Esophagus squamous epithelium (tissue), 4 donors: ENCODE data around the gene WBP2NL.

Source experiments
- POLR2A ChIP-seq, 4 donors: fragments of 450-650 bp; IDR thresholded peaks; one replicate each; pipeline ENCODE4 v1.6.1; 2017; ENCODE audit warnings: antibody characterized with exemption in 4 of 4, mild to moderate bottlenecking in 4 of 4, moderate library complexity in 3 of 4
- TF ChIP-seq, protein P1 (sequence below), 6 experiments: fragments of 450-650 bp in 4 of 6; fragments of 200-600 bp in 2 of 6; sonication (generic) in 2 of 6; IDR thresholded peaks; one replicate each; pipeline ENCODE4 v1.5.1; 2016 to 2019; ENCODE audit warnings: antibody characterized with exemption in 6 of 6, mild to moderate bottlenecking in 4 of 6, moderate library complexity in 4 of 6

DNA sequence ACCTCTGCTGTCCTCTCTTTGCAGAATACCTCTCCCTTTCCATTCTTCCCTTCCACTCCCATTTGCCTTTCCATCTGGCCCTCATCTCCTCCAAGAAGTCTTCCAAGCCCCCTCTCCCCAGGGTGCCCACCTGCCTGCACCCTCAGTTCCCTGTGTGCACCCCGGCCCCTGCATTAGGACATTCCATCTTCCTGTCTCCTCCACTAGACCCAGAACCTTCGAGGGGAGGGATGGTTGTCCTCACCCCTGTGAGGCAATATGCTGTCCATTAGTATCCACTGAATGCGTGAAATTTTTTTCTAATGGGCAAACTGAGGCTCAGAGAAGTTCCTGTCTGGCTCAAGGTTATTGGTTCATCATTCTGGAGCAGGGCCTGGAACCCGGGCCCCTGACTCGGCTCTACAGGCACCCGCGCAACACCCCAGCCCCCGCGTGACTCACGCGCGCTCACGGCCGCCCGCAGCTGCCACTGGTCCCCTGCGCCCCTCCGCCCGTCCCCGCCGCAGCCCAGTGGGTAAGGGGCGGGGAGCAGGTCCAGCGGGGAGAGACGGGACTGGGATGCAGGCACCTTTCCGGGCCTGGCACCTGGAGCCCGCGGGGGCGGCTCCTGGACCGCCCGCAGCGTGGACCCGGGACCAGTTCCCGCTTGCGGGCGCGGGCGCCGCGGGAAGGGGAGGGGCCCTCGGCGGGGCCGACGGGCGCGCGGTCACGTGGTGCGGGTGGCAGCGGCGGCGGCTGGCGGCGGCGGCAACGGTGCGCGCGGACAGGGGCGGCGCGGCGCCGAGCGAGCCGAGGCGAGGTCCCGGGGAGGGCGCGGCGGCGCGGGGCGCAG is 22.3 kb upstream of the WBP2NL start:
- TF ChIP-seq, protein P1, sequence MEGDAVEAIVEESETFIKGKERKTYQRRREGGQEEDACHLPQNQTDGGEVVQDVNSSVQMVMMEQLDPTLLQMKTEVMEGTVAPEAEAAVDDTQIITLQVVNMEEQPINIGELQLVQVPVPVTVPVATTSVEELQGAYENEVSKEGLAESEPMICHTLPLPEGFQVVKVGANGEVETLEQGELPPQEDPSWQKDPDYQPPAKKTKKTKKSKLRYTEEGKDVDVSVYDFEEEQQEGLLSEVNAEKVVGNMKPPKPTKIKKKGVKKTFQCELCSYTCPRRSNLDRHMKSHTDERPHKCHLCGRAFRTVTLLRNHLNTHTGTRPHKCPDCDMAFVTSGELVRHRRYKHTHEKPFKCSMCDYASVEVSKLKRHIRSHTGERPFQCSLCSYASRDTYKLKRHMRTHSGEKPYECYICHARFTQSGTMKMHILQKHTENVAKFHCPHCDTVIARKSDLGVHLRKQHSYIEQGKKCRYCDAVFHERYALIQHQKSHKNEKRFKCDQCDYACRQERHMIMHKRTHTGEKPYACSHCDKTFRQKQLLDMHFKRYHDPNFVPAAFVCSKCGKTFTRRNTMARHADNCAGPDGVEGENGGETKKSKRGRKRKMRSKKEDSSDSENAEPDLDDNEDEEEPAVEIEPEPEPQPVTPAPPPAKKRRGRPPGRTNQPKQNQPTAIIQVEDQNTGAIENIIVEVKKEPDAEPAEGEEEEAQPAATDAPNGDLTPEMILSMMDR (IDR thresholded peaks at IDR 0.05) = no peak
- TF ChIP-seq POLR2A (IDR thresholded peaks at IDR 0.05) = no peak
